B cell (primary cell): ENCODE results near the gene METTL23.

Experiments
- EZH2 ChIP-seq: IDR thresholded peaks from 2 replicates; pipeline ENCODE4 v1.6.1; 2012; ENCODE audit warnings: borderline replicate concordance, low read depth, mild to moderate bottlenecking, moderate library complexity, low read length; ENCODE audit not compliant: insufficient read depth, poor library complexity, severe bottlenecking
- TF ChIP-seq, protein P1 (sequence below): fragments of 200-600 bp; IDR thresholded peaks from one replicate; pipeline ENCODE4 v1.8.0; 2022; ENCODE audit warnings: antibody characterized with exemption, mild to moderate bottlenecking

DNA sequence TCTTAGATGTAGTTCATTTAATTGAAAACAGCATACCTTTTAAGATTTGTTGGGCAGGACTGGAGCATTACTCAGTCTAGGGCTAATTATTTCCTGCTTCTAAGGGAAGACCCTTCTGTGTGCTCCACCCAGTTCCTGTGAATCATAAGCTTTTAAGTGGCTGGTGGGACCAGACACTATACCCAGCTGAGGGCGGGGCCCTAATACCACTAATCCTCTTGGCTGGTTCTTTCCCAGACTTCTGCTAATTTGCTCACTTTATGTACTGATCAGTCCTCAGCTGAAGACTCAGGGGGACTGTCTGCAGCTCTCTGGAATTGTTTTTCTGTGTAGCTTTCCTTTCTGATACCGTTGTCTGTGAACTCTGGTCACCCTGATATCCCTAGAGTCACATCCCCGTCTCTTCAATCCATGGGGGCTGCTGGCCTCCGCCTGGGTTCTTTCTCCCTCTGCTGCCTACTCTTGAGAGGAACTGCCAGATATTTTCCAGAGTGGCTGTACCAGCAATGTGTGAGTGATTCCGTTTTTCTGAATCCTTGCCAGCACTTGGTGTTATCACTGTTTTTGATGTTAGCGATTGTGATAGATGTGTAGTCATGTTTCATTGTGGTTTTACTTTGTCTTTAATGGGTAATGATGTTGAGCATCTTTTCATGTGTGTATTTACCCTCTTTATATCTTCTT, 46.3 kb downstream of the METTL23 start:
- TF ChIP-seq, protein P1, sequence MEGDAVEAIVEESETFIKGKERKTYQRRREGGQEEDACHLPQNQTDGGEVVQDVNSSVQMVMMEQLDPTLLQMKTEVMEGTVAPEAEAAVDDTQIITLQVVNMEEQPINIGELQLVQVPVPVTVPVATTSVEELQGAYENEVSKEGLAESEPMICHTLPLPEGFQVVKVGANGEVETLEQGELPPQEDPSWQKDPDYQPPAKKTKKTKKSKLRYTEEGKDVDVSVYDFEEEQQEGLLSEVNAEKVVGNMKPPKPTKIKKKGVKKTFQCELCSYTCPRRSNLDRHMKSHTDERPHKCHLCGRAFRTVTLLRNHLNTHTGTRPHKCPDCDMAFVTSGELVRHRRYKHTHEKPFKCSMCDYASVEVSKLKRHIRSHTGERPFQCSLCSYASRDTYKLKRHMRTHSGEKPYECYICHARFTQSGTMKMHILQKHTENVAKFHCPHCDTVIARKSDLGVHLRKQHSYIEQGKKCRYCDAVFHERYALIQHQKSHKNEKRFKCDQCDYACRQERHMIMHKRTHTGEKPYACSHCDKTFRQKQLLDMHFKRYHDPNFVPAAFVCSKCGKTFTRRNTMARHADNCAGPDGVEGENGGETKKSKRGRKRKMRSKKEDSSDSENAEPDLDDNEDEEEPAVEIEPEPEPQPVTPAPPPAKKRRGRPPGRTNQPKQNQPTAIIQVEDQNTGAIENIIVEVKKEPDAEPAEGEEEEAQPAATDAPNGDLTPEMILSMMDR: no peak
- TF ChIP-seq EZH2: no peak
